ENCODE results near the gene DBH. TPM values are rescaled to one million over a fixed set of nuclear protein-coding genes. Genes with fewer than 3 reads are reported as not detected.
"Not testable (repeated sequence)": the region's sequence is repeated elsewhere in the genome, so short reads cannot be mapped to it uniquely, and the experiment has no call there.

The DBH gene
- total and polyA plus RNA-seq, 7 donors, result 0.01 TPM; not detected in 6

- Histone ChIP-seq H3K4me3 (no peak overlapping the region), H3K27me3 (peaks cover 0 to 66% (median 27%) of the 10 kb centered on the region in 3 donors), H3K9me3 (no peaks in the 10 kb centered on the region), H3K27ac (no peak overlapping the region), H3K36me3 (no peaks in the 10 kb centered on the region), H3K4me1 (peaks cover 0 to 4% (median 0%) of the 10 kb centered on the region in 4 donors)
- DNase-seq, result no peak
- intact Hi-C loops (cut with DNase I), result no loop called here
- WGBS, 2 donors, result 83 to 84% methylated on average over 10 of the region's 10 CpGs
- TF ChIP-seq EP300 (IDR thresholded peaks at IDR 0.05) (no peak), POLR2A (IDR thresholded peaks at IDR 0.05) (no peak), POLR2AphosphoS5 (IDR thresholded peaks at IDR 0.05) (no peak), CTCF (IDR thresholded peaks at IDR 0.05) (no peak)
Measured at GRCh38 chr9:133618726-133619125, 17.4 kb upstream of the DBH start.

- H3K4me1 ChIP-seq, result peaks cover 0 to 4% (median 0%) of the 10 kb centered on the region in 4 donors
- TF ChIP-seq POLR2AphosphoS5 (IDR thresholded peaks at IDR 0.05) (no peak), EP300 (IDR thresholded peaks at IDR 0.05) (no peak), POLR2A (IDR thresholded peaks at IDR 0.05) (no peak), CTCF (IDR thresholded peaks at IDR 0.05) (no peak)
- no peaks in the 10 kb centered on the region for H3K9me3 ChIP-seq
- WGBS, 2 donors, result 8 to 12% methylated on average over 8 of the region's 8 CpGs
- no peaks in the 10 kb centered on the region for H3K36me3 ChIP-seq
- H3K27ac ChIP-seq, result no peak overlapping the region
- peaks cover 0 to 56% (median 23%) of the 10 kb centered on the region in 3 donors for H3K27me3 ChIP-seq
- no peak overlapping the region for H3K4me3 ChIP-seq
- intact Hi-C loops (cut with DNase I), result no loop called here
- DNase-seq, result no peak
Measured at GRCh38 chr9:133619791-133620190, 16.4 kb upstream of the DBH start.

GRCh38 chr9:133621725-133622267, 14.4 kb upstream of the DBH start:
- Histone ChIP-seq H3K4me1 (peaks cover 0 to 4% (median 0%) of the 10 kb centered on the region in 4 donors), H3K9me3 (peaks cover 0 to 5% (median 3%) of the 10 kb centered on the region in 4 donors), H3K27ac (no peak overlapping the region), H3K27me3 (peaks cover 0 to 36% (median 9%) of the 10 kb centered on the region in 3 donors), H3K36me3 (no peaks in the 10 kb centered on the region), H3K4me3 (no peak overlapping the region)
- WGBS, 2 donors, result 70 to 74% methylated on average over 11 of the region's 11 CpGs
- no peak for DNase-seq
- TF ChIP-seq CTCF (IDR thresholded peaks at IDR 0.05) (no peak), EP300 (IDR thresholded peaks at IDR 0.05) (no peak), POLR2A (IDR thresholded peaks at IDR 0.05) (no peak), POLR2AphosphoS5 (IDR thresholded peaks at IDR 0.05) (no peak)
- intact Hi-C loops (cut with DNase I), result no loop called here

GRCh38 chr9:133622555-133622954, 13.6 kb upstream of the DBH start:
- no peak for TF ChIP-seq CTCF (IDR thresholded peaks at IDR 0.05)
- no peak for TF ChIP-seq EP300 (IDR thresholded peaks at IDR 0.05)
- no peak for TF ChIP-seq POLR2AphosphoS5 (IDR thresholded peaks at IDR 0.05)
- TF ChIP-seq POLR2A (IDR thresholded peaks at IDR 0.05), result no peak
- Histone ChIP-seq H3K27me3 (peaks cover 0 to 28% (median 2%) of the 10 kb centered on the region in 3 donors), H3K4me1 (peaks cover 0 to 4% (median 0%) of the 10 kb centered on the region in 4 donors), H3K27ac (no peak overlapping the region), H3K9me3 (peaks cover 0 to 5% (median 3%) of the 10 kb centered on the region in 4 donors), H3K4me3 (no peak overlapping the region), H3K36me3 (no peaks in the 10 kb centered on the region)
- 48 to 74% methylated on average over 5 of the region's 5 CpGs for WGBS, 2 donors
- intact Hi-C loops (cut with DNase I), result no loop called here
- no peak for DNase-seq

- intact Hi-C loops (cut with DNase I); H3K9me3 ChIP-seq; H3K27ac ChIP-seq; H3K4me1 ChIP-seq; H3K4me3 ChIP-seq; H3K27me3 ChIP-seq; DNase-seq; H3K36me3 ChIP-seq: not testable (repeated sequence)
Measured at GRCh38 chr9:133626008-133626407, 10.2 kb upstream of the DBH start.

All from sigmoid colon (tissue), 7 donors.